Spleen (tissue), 7 donors: ENCODE data around the gene PHF20.

Experiments
- CTCF ChIP-seq, 11 experiments: fragments of 200-600 bp in 7 of 11; fragments of 450-650 bp in 4 of 11; sonication (generic) in 4 of 11; IDR thresholded peaks in 8 of 11; conservative IDR thresholded peaks in 3 of 11; 1 replicate in 7 of 11; 2 replicates in 4 of 11; pipeline versions ENCODE4 v1.4.0 to v1.8.0; 2016 to 2021; ENCODE audit warnings: antibody characterized with exemption in 11 of 11, inconsistent platforms in 4 of 11, mild to moderate bottlenecking in 1 of 11
- POLR2A ChIP-seq, 3 donors: fragments of 450-650 bp; IDR thresholded peaks; one replicate each; pipeline ENCODE4 v1.5.1; 2017; ENCODE audit warnings: antibody characterized with exemption in 3 of 3, mild to moderate bottlenecking in 1 of 3
- POLR2AphosphoS5 ChIP-seq, 3 donors: sonication (generic); formaldehyde crosslinking; IDR thresholded peaks; one replicate each; pipeline ENCODE4 v1.5.1; 2017; ENCODE audit warnings: antibody characterized with exemption in 3 of 3
- donor health status: DM: no; HTN: no; CAD: no; lungs with moderate emphysema.
- donor health status: DM: no; HTN: no; CAD: no.
- donor health status: DM: no; HTN: no; CAD: no.

- TF ChIP-seq CTCF (IDR thresholded peaks at IDR 0.05 in 8 of 11, conservative IDR thresholded peaks at IDR 0.05 in 3 of 11) = no peak
- TF ChIP-seq POLR2A (IDR thresholded peaks at IDR 0.05) = no peak
- no peak for TF ChIP-seq POLR2AphosphoS5 (IDR thresholded peaks at IDR 0.05)
These were observed 162.2 kb downstream of the PHF20 start for GRCh38 chr20:35934050-35934449.
